Amniotic stem cell (primary cell): ENCODE data around the gene ZC3H8.

Experiments
- DNase-seq: peaks from one replicate; lab custom pipeline; 2025; lab: John Stamatoyannopoulos, UW

ZC3H8 gene

GRCh38 chr2:112164876-112165275, 90.0 kb downstream of the ZC3H8 start:
- no peak for DNase-seq

DNA sequence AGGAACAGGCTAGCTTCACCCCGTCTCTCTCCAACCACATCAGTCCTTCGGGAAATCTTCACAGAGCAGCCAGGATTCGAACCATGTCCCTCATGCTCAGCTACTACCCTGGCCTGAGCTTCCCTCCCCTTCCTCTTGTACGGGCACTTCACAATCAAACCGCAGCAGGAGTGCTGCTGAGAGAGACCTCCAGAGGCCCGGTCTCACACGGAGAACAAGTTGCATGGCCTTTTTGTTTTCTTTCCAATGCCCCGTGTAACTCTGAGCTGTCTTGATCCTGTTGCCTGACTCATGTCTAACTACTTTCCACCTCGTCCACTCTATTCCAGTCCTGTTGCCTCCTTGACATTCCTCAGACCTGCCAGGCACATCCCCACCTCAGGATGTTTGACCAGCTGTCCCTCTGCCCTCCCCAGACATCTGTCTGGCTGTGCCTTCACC, 91.3 kb downstream of the ZC3H8 start:
- DNase-seq = no peak

DNA sequence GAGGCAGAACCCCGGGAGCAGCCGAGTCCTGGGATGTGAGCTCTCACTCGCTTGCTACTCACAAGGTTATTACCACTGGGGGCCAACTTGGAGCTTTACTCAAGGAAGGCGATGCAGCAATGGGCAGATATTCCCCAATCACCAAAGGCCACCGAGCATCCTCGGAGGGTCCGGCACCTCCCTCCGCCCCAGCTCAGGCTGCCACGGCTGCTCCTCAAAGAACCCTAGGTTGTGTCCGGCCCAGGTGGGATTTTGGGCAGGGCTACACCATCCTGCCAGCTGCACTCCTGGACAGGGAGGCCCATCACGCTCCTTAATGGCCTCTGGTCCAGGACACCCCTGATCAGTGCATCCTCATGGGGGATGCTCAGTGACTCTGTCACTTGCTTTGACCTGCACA, 91.9 kb downstream of the ZC3H8 start:
- DNase-seq = no peak

DNA sequence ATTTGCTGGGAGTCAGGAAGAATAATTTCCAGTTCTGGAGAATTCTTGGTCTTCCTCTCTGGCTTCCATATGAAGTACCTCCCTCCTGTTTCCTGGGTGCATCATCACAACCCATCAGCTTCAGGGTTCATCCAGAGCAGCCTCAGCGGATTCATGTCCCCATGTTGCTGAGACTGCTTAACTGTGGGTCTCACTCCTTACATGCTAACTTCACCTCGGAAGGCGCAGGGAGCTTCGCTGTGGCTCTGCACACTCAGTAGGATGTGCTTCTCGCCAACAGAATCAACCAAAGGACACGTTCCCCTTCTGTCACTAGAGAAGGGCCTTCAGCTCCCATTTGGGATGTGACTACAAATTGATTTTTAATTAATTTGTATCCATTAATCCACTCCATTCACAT, 92.5 kb downstream of the ZC3H8 start:
- DNase-seq = no peak
